ENCODE measurements around the gene KCNK3.

GRCh38 chr2:26683583-26683982, 8.9 kb upstream of the KCNK3 start:
- TF ChIP-seq CTCF (IDR thresholded peaks at IDR 0.05) (no peak), POLR2A (IDR thresholded peaks at IDR 0.05) (no peak)
